Activated naive CD8-positive, alpha-beta T cell treated with anti-CD3 and anti-CD28 coated beads, Interleukin-2, amount 50 U/mL, for 16 hours (primary cell): ENCODE data around the gene SERP1.

ENCODE experiments used
- DNase-seq: peaks from one replicate; pipeline ENCODE4 v3.0.0-alpha.2; 2020; ENCODE audit warnings: low read depth, low spot score

The SERP1 gene

DNA sequence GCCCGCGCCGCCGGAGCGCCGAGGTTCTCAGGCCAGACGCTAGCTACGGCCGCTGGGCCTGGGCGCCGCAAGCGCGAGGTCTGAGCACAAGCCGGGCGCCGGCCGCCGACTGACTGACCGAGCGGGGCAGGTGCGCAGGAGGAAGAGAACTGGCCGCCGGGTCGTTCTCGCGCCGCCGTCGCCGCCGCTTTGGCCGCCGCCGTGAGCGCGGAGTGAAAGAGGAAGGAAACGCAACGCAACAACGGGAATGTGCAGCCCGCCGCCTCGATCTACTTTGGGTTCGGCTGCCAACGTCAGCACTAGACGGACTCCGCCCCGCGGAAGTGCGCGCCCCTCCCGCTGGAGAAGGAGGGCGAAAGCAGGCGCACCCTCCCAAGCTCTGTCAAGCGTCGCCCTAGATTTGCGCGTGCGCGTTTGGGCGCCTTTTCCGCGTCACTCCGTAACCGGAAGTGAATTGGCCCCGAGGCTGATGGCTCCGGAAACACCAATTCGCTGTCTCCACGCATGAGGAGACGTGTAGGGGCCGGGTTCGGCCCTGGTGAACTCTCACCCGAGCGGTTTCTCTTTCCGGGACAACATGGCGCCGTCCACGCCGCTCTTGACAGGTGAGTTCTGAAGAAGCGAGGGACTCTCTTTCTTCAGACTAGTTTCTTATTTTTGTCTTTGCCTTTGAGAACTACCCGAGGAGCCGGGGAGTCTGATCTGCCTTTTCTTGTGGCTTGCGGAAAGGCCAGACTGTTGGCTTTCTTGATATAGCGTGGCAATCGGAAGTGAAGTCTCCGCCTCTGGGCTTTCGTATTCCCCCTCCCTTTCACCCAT, at the start of gene SERP1, which contains the start of gene EIF2A:
Gene SERP1 (minus strand): TSS at position 271 of the 819 bp plus-strand sequence. CDS start 361 bp downstream, outside the sequence.
Gene EIF2A (plus strand): TSS at position 562 of the 819 bp plus-strand sequence. CDS start 16 bp downstream, at position 578.
- DNase-seq = peak; percentile 97

DNA sequence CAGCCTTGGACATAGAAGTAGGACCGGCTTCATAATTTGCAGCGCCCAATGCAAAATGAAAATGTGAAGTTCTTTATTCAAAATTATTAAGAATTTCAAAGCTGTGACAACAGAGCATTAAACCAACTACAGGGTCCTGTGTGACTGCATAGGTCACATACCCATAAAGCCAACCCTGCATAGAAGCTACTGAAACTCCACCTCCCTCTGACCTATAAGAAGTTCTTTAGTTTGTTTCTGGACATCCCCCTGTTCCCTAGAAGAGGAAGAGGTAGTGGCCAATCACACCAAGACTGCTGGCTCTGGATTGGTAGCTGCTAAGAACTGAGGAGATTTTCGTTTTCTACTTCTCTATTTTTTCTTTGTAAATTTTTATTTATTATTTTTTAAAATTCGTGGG, 47.9 kb upstream of the SERP1 start:
- no peak for DNase-seq

DNA sequence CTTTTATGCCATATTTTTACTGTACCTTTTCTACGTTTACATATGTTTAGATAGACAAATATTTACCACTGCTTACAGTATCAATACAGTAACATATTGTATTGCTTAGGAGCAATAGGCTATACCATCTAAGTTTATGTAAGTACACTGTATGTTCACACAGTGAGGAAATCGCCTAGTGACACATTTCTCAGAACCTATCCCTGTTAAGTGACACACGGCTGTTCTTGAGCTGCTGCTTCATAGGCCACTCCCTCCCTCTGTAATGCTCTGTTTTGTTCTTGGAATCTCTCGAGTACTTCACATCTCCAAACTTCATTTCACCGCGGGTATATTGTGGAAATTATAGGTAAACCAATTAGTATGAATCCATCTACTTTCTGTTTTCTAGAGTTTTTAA, 43.5 kb upstream of the SERP1 start:
- no peak for DNase-seq

DNA sequence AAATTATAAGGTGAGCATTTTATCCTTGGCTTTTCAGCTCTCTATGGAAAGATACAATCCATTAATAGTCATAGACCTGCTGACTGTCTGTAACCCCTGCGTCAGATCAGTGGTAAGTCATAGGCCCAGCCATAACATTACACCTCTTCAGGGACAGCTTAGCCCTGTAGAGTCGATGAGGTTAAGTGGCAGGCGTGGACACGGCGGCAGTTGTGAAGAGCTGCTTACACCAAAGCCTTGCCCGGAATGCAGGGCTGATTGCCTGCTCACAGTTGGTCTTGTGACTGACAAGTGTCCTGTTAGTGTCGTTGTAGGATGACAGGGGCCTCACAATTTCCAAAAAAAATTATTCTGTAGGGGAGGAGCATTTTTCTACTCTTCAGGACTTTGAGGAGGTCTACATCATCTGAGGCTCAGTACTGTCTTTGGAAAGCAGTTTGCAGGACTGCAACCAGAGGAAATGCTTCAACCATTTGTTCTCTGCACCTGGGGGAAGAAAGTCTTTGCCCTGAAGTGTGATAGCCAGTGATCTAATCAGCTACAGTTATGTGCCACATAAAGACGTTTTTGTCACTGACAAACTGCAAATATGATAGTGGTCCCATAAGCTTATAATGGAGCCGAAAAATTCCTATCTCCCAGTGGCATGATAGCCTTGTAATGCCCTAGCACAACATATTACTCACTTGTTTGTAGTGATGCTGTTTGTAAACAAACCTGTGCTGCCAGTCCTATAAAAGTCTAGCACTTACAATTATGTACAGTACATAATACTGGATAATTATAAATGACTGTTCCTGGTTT, 41.9 kb upstream of the SERP1 start:
- DNase-seq = no peak

DNA sequence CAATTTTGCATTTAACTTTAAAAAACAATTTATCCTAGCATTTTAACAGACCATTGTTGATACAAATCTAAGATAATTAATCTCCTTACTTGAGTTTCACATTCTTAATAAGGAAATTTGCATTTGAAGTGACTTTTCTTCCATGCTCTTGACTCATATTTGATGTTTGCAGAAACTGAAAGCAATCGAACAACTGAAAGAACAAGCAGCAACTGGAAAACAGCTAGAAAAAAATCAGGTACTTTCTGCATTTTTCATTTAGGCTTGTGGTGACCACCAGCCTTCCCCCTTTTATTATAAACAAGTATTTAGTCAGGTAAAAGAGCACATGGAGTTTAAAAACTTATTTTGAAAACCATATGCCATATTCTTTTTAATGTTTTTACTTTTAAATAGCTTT, 36.7 kb upstream of the SERP1 start:
- DNase-seq = no peak

DNA sequence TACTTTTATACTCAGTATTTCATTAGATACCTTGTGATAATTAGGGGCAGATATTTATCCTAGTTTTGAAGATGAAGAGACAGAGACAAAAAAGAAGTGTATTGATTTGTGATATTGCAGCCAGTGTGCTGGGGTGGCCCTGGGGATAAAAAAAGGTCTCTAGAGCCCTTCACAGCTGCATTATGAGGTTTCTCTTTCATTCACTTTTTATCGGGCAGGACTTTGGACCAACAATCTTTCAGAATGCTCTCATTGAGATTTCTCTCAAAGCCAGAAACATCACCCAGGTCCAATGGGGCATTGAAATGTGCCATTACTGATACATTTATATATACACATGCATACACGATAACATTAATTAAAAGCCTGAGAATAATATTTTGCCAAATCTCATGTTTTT, 36.3 kb upstream of the SERP1 start:
- DNase-seq = no peak

DNA sequence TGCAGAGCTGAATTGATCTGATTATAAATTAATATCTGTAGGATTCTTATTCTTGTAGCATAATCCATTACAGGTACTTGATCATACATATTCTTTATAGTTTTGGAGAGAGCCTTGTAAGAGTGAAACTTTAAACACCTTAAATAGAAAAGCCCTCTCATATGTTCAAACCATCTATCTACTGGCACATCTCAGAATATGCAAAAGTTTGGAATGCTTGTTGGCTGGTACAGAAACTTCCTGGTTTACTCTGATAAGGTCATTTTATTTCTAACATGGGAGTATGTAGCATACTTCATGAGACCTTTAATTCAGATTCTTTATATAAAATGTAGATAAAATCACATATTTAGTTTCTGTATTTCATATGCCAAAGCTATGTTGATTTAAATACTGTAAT, 34.9 kb upstream of the SERP1 start:
- DNase-seq = no peak

DNA sequence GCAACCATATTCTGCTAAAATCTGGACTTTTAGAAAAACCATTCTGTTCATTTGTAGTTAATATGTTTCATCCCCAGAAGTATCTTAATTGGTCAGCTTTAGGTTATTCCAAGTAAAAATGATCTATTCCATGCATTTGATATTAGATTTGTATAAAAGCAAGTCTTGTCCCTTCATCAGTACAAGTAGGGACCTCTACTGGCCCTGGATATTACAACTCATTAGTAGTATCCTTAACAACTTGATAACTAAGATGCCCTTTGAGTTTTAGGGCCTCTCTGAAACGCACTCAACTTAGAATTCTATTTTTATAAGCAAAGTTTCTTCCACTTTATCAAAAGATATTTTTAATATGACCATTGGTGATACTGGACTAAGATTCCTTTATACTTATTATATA, 31.6 kb upstream of the SERP1 start:
- no peak for DNase-seq

DNA sequence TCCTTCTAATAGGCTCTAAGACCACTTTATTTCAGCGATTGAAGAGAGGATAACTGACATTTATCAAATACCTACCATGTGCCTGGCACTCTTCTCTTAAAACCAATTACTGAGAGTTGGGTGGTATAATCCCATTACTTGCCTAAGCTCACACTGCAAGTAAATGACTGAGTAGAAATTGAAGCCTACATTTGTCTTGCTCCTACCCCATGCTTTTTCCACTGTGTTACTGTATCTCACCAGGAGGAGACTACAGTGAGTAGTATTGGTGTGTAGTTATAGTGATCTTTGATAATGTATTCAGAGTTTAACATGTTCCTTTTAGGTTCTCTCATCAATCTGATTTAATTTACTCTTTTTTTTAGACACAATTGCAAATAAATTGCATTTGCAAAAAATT, 21.0 kb upstream of the SERP1 start:
- no peak for DNase-seq

DNA sequence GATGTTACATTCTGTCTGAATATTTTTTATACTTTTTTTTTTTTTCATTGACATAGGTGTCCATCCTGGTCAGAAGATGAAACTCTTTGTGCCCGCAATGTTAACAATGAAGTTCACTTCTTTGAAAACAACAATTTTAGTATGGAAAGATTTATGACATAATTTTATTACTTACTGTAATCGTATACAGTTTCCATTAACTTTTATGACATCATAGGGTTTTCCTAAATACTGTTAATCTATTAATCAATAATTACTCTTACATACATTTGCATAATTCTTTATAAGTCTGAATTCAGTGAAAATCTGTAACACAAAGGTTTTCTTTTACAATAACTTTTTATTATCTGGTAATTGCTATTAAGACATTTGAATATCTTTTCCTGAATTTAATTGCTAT, 17.9 kb upstream of the SERP1 start:
- DNase-seq = no peak

DNA sequence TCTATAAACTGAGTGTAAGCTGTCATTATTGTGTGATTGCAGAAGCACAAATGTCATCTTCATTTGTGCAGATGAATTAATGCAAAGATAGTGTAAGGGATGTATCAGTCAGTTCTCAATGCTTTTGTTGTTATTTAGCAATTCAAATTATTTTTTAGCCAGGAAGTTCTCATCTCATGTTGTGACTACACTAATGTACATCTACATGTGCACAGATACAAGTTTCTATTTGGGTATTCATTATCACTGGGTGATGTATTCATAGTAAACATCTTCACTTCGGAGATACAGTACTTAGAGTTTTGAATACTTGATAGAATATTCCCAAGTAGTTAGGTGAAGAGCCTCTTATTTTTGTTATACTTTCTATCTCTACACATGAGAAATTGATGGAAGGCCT, 11.4 kb upstream of the SERP1 start:
- DNase-seq = no peak

DNA sequence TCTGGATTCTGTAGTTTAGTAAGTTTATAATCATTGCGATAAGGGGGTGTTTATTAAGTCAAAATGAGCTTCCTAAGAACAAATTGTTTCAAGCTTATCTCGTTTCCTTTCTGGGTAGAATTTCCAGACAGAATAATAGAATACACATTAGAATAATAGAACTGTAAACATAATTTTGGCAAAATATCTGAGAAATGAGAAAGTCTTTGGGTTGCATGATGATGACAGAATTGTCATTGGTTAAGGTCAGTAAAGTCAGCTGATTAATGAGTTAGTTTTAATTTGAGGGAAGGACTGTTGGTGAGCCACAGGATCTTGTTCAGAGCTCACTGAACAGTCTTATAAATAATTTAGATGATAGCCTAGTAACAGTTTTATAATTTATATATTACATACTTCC, 10.5 kb upstream of the SERP1 start:
- DNase-seq = no peak

DNA sequence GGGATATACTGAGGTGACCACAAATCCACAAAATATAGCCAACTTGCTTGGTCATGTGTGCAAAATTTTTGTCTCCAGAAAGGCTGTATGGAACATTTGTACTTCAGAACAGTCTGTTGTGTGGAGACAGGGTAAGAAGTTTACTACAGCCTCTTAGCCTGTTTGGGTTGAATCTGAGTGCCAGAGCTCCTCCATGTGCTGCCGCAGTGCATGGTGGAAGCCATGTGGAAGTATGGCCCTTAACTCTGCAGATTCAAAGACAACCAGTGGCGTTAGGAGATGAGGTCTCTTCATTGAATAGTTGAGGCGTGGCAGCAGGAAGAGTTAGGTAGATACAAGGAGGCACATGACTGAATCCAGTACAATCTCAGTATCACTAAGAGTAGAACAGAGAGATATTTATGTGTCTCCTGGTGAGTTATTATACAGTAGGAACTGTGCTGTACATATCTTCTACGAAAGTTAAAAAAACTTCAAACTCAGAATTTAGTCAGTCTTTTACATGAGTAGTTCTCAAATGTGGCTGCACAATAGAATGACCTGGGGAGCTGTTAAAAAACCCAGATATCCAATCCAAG, 9.7 kb upstream of the SERP1 start:
- no peak for DNase-seq

DNA sequence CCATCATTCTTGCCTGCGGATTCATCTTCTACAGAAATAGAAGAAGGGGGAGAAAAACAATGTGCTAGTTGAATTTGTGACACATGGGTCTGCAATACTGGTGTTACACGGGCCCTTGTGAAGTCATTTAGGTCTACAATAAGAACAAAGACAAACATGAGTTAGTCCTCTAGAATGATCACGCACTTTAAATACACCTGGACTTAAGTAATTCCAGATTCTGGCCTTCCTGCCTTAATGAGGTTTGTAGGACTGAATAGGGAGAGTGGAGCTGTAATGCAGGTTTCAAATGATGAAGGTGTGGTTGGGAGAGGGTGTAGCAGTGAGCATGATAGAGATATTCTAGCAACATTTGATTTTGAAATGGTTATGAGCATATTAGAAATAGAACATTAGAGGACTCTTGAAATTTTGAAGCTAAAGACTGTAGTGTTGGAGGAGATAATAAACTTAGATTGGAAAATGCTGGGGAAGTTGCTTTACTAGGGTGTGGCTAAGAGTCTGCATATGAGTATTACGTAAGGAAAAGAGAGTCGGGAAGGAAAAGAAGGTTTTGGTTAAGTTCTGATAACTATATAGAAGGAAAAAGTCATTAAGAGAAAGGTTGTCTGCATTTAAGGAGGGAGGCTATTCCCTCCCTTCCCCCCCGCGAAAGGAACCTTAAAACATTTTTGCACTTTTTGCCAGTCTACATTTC, 897 bp upstream of the SERP1 start:
- no peak for DNase-seq

DNA sequence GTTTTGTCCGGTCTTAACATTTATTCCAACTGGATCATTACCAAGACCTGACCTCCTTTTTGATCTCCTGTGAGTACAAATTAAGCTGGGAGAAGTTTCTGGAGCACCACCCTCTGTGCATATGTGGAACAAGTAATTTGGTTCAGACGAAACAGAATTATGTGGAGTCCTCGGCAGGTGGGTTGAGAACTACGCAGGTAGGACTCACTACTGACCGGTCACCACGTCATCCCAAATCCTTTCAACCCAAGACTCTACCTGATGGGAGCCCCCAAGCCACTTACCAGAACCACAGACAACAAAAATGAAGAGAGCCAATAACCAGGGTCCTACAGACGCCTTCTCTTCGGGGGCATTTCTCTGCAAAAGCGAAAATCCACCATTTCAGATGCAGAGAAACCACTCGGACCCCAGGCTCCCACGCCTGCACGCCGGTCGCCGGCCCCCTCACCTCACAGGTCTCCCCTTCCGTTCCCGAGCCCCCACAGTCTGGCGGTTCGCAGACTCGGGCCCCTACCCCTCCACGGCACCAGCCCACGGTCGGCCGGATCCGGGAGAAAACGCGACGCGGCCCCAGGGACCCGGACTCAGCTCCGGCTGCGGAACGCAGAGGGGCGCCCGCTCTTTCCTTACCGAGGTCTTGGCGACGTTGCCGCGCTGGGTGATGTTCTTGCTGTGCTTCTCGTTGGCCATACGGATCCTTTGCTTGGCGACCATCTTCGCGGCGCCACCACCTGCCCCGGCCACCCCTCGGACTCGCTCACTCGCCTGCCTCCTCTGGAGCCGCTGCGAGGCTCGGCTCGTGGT, 674 bp downstream of the SERP1 start:
- no peak for DNase-seq

DNA sequence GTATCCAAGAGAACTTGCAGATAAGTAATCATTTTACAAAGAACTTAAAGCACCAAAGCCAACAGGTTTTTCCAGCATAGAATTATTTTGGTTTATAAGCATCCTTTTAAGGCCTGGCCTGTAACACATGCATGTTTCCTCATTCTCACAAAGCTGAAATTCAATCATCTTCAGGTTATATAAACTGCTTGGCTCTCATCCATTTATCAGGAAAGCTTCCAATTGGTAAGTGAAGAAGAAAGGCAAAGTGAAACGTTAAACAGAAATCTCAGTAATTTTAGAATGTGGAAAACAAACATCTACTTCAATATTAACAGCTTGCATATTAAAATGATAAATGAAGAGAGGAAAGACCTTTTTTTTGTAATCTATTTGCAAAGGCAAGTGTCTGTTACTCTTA, 1.6 kb downstream of the SERP1 start:
- DNase-seq = no peak

DNA sequence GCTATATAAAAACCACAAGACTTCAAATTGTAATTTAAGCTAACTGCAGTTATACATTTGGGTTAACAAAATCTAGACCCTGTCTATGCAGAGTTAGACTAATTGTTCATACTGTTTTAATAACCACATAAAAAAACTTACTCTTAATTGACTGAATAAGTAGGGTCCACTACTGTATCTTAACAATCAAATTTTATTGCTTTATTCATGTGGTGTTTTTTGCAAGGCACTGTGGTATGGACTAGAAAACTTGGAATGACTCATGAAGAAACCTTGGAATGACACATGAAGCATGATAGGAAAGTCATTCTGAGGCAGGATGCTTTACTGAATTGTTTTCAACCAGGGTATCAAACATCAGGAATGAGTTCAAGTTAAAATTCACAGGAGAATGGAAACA, 2.3 kb downstream of the SERP1 start:
- no peak for DNase-seq

DNA sequence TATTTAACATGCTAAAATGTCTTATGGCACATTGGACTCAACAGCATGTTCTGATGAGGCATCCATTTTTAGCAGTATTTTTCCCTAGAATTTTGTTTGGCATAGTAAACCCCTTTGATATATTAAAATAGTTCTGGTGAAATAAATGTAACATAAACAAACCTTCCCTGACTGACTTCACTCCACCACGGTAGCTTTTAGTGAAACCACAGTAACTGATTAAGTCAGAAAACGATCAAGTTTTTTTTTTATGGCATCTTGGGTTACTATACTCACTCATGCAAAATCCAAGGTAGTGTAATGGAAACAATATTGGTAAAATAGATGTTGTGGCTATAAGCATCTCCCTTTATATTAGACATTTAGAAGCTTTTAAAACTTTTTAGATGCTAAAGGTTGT, 2.8 kb downstream of the SERP1 start:
- DNase-seq = no peak

DNA sequence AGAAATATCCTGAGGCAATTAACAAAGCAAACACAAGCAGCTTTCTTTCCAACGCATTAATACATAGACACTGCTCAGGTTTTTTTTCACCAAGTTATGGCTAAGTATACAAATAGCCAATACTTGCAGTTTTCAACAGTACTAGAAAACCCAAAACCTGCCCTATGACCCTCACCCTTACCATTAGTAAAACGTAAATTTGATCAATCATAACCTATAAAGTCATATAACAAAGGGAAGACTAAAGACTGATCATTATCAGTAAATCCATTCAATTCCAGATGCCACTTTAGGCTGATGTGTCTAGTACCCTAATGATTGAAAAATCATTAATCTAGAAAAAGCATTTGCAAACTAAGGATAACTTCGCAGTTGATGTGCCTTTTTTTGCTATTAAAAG, 3.2 kb downstream of the SERP1 start:
- DNase-seq = no peak

DNA sequence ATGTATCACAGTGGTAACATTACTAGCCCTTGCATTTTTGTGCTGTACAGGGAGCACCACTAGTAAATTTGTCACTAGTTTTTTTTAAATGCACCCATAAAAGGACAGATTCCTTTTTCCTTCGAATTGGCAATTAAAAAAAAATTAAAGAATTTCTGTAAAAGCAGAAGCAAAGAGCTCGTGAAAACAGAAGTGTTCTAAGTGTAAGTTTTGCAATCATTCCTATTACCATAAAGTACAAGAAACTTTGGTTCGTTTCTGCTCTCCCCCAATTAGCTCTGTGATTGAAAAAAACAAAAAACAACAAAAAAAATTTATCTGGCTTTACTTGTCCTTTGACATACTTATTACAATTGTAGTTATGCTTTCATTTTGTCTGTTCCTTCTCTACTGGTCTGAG, 5.3 kb downstream of the SERP1 start:
- no peak for DNase-seq

DNA sequence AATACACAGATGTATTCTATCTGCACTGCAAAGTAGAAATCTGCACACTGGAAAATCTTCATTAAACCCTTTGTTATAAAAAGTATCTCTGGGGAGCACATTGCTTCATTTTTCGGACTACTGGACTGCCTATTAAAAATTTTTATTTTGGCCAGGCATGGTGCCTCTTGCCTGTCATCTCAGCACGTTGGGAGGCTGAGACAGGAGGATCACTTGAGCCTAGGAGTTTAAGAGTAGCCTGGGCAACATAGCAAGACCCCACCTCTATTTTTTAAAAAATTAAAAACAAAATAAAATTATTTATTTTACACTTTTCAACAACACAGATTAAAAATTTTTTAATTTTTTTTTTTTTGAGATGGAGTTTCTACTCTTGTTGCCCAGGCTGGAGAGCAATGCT, 6.0 kb downstream of the SERP1 start:
- DNase-seq = no peak
